ENCODE measurements around the gene ENPP6.

ENPP6 gene

DNA sequence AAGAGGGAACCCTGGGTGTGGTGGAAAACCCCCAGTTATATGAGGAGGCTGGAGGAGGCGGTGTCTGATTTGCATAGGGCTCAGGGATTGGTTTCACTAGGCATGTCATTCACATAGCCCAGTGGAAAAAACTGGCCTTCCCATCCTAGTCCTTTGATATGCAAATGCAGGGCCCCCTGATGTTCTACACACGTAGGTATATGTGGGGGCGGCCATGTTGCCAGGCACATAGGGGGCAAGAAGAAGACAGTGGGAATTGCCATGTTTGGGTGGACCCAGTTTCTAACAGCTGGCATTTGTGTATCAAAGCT lies 34.0 kb upstream of the ENPP6 start:
- no peak for DNase-seq (ENCODE audit: low spot score in 2 of 2)
- no peaks in the 10 kb centered on the region; the same call in 1 of the 2 replicates for H3K9me3 ChIP-seq
- H3K4me3 ChIP-seq, result no peak overlapping the region
- no peaks in the 10 kb centered on the region for H3K36me3 ChIP-seq (replicated peaks)
- H3K27me3 ChIP-seq (ENCODE audit: low read depth), result no peaks in the 10 kb centered on the region
- in situ Hi-C loops (cut with MboI; ENCODE audit: low sequenced_read_pairs), result no loop called here
- no peaks in the 10 kb centered on the region for H3K4me1 ChIP-seq

DNA sequence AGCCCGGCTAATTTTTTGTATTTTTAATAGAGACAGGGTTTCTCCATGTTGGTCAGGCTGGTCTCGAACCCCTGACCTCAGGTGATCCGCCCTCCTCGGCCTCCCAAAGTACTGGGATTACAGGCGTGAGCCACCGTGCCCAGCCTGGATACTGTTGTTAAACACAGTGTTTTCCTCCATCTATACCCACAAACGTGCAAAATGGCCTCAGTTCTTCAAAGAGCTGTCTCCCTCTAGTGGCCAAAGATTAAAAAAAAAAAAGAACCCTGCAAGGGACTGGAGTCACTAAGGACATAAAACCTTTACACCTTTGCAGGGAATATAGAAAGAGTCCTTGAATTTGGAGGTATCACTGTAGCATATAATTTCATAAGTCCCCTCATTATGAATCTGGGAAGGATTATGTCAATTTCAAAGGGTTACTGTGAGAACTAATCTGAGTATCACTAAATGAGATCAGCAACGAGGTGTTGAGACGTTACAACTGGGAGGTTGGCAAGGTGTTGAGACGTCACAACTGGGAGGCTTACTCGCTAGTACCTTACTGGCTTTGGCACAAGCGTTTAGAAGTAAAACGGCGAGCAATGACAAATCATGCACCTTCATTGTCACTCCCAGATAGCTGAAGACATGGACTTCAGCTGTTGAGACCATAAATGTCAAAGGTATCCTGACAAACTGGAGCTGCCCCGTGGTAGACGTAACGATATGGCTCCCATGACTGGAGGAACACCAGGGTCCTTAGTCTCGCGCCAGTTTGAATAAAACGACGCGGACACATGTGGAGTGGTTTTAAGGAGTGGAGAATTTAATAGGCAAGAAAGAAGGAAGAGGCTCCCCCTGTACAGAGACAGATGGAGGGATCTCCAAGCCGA lies 33.4 kb upstream of the ENPP6 start:
- H3K27me3 ChIP-seq (ENCODE audit: low read depth), result no peaks in the 10 kb centered on the region
- no peaks in the 10 kb centered on the region; the same call in 1 of the 2 replicates for H3K9me3 ChIP-seq
- H3K4me1 ChIP-seq, result no peaks in the 10 kb centered on the region
- in situ Hi-C loops (cut with MboI; ENCODE audit: low sequenced_read_pairs), result no loop called here
- no peak overlapping the region for H3K4me3 ChIP-seq
- H3K36me3 ChIP-seq (replicated peaks), result no peaks in the 10 kb centered on the region
- peak; percentile 45 to 58 for DNase-seq (ENCODE audit: low spot score in 2 of 2)

DNA sequence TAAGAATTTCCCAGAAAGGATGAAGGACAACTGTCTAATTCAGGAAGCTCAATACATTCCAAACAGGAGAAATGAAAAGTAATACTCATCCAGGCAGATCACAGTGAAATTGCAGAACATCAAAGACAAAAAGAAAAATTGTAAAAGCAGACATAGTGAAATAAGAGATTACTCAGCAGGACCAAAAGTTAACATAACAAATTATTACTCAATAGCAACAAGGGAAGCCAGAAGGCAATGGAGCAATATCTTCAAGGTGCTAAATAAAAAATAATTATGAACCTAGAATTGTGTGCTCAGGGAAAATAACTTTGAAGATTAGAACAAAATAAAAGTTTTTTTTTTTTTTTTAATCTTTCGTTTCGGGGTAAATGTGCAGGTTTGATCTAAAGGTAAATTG lies 30.5 kb upstream of the ENPP6 start:
- no peak overlapping the region for H3K4me3 ChIP-seq
- H3K9me3 ChIP-seq, result no peaks in the 10 kb centered on the region; the same call in 1 of the 2 replicates
- no peaks in the 10 kb centered on the region for H3K36me3 ChIP-seq (replicated peaks)
- H3K27me3 ChIP-seq (ENCODE audit: low read depth), result no peaks in the 10 kb centered on the region
- in situ Hi-C loops (cut with MboI; ENCODE audit: low sequenced_read_pairs), result loop anchor here (10.0 kb wide), 1 partner anchor 413 kb away; no protein-coding TSS in a partner anchor
- H3K4me1 ChIP-seq, result no peaks in the 10 kb centered on the region
- DNase-seq (ENCODE audit: low spot score in 2 of 2), result no peak

DNA sequence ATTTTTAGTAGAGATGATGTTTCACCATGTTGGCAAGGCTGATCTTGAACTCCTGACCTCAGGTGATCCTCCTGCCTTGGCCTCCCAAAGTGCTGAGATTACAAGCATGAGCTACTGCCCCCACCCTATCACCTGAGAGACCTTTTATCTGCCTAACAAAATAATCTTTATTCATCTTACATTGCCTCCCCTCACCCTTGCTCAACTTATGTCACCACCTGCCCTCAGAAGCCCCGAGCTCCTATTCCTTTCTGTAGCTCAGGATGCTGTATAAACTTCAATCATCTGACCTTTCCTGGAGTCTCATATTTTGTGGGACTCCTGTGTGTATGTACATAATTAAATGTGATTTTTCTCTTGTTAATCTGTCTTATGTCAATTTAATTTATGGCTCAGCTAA lies 29.7 kb upstream of the ENPP6 start:
- DNase-seq (ENCODE audit: low spot score in 2 of 2), result no peak
- in situ Hi-C loops (cut with MboI; ENCODE audit: low sequenced_read_pairs), result loop anchor here (10.0 kb wide), 1 partner anchor 413 kb away; no protein-coding TSS in a partner anchor
- H3K36me3 ChIP-seq (replicated peaks), result no peaks in the 10 kb centered on the region

DNA sequence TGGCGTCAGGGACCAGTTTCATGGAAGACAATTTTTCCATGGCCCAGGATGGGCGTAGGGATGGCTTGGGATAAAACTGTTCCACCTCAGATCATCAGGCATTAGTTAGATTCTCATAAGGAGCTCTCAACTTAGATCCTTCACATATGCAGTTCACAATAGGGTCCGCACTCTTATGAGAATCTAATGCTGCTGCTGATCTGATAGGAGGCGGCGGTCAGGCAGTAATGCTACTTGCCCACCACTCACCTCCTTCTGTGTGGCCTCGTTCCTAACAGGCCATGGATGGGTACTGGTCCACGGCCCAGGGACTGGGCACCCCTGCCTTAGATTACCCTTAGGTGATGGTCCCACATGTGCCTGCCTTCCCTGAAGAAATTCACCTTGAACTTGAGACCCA lies 28.8 kb upstream of the ENPP6 start:
- in situ Hi-C loops (cut with MboI; ENCODE audit: low sequenced_read_pairs), result loop anchor here (10.0 kb wide), 1 partner anchor 412 kb away; no protein-coding TSS in a partner anchor
- no peaks in the 10 kb centered on the region for H3K4me1 ChIP-seq
- H3K36me3 ChIP-seq (replicated peaks), result no peaks in the 10 kb centered on the region
- H3K4me3 ChIP-seq, result no peak overlapping the region
- H3K9me3 ChIP-seq, result no peaks in the 10 kb centered on the region
- DNase-seq (ENCODE audit: low spot score in 2 of 2), result no peak
- H3K27me3 ChIP-seq (ENCODE audit: low read depth), result no peaks in the 10 kb centered on the region

More for the DNA sequence above, 29.7 kb upstream of the ENPP6 start:
- Histone ChIP-seq H3K9me3 (no peaks in the 10 kb centered on the region), H3K4me1 (no peaks in the 10 kb centered on the region), H3K4me3 (no peak overlapping the region), H3K27me3 (ENCODE audit: low read depth) (no peaks in the 10 kb centered on the region)

DNA sequence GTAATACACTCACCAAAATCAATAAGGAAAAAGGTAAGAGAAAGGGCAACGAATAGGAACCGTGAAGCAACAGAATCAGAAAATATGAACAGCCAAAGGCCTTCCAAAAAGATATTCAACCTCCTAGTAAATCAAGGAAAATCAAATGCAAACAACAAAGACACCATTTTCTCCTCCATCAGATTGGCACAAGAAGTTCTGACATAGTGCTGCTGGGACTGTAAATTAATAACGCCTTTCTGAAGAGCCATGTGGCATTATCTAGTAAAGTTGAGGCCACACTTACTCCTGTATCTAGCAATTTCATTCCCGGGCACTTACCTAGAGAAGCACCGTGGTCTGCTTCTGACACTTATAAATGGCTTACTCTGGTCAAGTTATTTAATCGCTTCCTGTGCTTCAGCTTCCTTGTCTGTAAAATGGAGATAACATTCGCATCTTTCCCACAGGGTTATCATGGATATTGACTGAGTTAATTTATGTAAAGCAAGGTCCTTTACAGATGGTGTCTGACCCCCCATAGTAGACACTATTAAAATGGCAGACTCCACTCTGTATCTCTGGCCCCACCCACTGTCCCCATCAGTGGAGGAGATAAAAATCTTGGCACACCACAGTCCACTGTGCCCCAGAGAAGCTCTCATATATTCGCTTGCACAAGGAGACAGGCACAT lies 20.5 kb upstream of the ENPP6 start:
- Histone ChIP-seq H3K4me1 (no peaks in the 10 kb centered on the region), H3K36me3 (replicated peaks) (no peaks in the 10 kb centered on the region), H3K27me3 (ENCODE audit: low read depth) (no peaks in the 10 kb centered on the region), H3K9me3 (no peaks in the 10 kb centered on the region), H3K4me3 (no peak overlapping the region)
- in situ Hi-C loops (cut with MboI; ENCODE audit: low sequenced_read_pairs), result no loop called here
- no peak for DNase-seq (ENCODE audit: low spot score in 2 of 2)

DNA sequence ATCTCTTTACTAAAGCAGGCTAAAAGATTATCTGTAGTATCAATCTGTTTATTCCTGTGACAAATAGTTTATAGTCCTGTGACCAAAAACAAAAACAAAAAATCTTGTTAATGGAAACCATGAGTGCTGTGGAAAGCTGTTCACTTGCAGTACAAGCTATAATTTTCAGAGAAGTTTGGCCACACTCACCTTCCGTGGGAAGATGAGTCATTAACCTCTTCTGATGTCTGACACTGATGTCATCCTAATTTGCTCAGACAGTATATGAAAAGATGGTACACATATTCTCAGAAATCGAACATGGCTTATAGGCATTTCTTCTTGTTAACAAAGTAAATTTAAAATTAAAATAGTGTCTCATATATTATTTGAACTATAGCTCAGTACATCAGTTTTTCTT lies 19.9 kb upstream of the ENPP6 start:
- H3K9me3 ChIP-seq, result no peaks in the 10 kb centered on the region
- DNase-seq (ENCODE audit: low spot score in 2 of 2), result no peak
- in situ Hi-C loops (cut with MboI; ENCODE audit: low sequenced_read_pairs), result no loop called here

DNA sequence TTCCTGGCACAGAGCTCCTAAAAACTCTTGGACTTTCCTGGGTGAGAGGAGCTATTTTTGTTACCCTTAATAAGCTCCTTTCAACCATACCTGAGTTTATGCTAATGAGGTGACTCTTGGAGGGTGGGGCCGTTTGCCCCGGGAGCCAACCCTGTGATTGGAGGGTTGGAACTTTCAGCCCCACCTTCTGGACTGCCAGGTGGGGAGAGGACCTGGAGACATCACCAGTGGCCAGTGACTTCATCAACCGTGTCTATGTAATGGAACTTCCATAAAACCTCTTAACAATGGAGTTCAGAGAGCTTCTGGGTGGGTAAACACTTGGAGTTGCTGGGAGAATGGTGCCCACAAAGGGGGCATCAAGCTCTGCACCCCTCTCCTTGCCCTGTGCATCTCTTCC lies 17.9 kb upstream of the ENPP6 start:
- no peaks in the 10 kb centered on the region for H3K27me3 ChIP-seq (ENCODE audit: low read depth)
- no peaks in the 10 kb centered on the region for H3K4me1 ChIP-seq
- no peak overlapping the region for H3K4me3 ChIP-seq
- no peak for DNase-seq (ENCODE audit: low spot score in 2 of 2)
- no peaks in the 10 kb centered on the region for H3K36me3 ChIP-seq (replicated peaks)
- no peaks in the 10 kb centered on the region for H3K9me3 ChIP-seq
- in situ Hi-C loops (cut with MboI; ENCODE audit: low sequenced_read_pairs), result no loop called here

More for the DNA sequence above, 19.9 kb upstream of the ENPP6 start:
- no peak overlapping the region for H3K4me3 ChIP-seq
- no peaks in the 10 kb centered on the region for H3K4me1 ChIP-seq
- H3K36me3 ChIP-seq (replicated peaks), result no peaks in the 10 kb centered on the region
- H3K27me3 ChIP-seq (ENCODE audit: low read depth), result no peaks in the 10 kb centered on the region

DNA sequence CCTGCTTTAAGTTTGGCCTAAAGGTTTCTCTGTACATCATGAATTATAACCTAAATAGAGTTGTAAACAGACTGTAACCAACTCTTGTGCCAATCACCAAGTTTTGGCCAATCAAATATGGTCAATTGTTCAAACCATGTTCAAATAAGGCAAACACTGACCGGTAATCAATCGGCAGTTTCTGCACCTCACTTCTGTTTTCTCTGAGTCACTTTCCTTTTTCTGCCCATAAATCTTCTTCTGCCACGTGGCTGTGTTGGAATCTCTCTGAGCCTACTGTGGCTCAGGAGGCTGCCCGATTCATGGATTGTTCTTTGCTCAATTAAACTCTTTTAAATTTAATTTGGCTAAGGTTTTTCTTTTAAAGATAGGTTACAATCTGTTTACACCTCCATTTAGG lies 16.5 kb upstream of the ENPP6 start:
- Histone ChIP-seq H3K4me3 (no peak overlapping the region), H3K36me3 (replicated peaks) (no peaks in the 10 kb centered on the region), H3K9me3 (no peaks in the 10 kb centered on the region), H3K27me3 (ENCODE audit: low read depth) (no peaks in the 10 kb centered on the region), H3K4me1 (no peaks in the 10 kb centered on the region)
- in situ Hi-C loops (cut with MboI; ENCODE audit: low sequenced_read_pairs), result no loop called here
- no peak for DNase-seq (ENCODE audit: low spot score in 2 of 2)

DNA sequence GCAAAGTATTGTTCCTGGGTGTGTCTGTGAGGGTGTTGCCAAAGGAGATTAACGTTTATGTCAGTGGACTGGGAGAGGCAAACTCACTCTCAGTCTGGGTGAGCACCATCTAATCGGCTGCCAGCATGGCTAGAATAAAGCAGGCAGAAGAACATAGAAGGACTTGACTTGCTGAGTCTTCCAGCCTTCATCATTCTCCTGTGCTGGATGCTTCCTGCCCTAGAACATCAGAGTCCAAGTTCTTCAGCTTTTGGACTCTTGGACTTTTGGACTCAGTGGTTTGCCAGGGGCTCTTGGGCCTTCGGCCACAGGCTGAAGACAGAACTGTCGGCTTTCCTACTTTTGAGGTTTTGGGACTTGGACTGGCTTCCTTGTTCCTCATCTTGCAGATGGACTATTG lies 15.3 kb upstream of the ENPP6 start:
- Histone ChIP-seq H3K9me3 (no peaks in the 10 kb centered on the region), H3K27me3 (ENCODE audit: low read depth) (no peaks in the 10 kb centered on the region), H3K4me3 (no peak overlapping the region), H3K4me1 (no peaks in the 10 kb centered on the region), H3K36me3 (replicated peaks) (no peaks in the 10 kb centered on the region)
- no peak for DNase-seq (ENCODE audit: low spot score in 2 of 2)
- in situ Hi-C loops (cut with MboI; ENCODE audit: low sequenced_read_pairs), result no loop called here

DNA sequence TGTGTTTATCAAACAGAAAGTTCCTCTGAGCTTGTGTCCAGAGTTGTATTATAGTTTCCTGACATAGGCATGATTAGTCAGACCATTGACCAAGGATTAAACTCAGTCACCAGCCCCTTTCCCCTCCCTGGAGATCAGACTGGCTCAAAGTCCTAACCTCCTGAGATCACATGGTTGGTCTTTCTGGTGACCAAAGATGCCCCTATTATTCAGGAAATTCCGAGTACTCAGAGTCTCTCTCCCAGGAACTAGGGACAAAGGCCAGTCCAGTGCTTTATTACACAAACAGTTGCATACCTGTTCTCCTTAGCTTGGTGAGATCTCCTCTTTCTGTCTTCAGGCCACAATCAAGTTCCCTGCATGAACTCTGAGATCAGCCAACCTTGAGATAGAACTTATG lies 14.5 kb upstream of the ENPP6 start:
- Histone ChIP-seq H3K36me3 (replicated peaks) (no peaks in the 10 kb centered on the region), H3K27me3 (ENCODE audit: low read depth) (no peaks in the 10 kb centered on the region)
- in situ Hi-C loops (cut with MboI; ENCODE audit: low sequenced_read_pairs), result no loop called here

DNA sequence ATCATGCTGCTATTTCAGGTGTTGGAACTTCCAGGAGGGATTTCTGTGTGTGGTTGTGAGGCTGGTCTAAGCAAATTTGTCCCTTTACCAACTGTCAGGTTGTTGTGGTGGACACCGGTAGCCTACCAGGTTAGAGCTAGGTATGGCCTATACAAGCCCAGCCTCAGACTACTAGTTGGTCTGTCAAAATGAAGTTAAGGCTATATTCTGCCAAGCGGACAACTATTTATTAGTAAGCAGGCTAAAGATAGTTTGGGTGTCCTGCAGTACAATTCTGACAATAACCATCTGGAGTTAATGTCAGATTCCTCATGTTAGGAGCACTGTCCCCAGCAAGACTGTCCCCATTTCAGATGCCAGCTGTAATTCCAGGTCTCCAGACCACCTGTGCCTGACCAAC lies 13.9 kb upstream of the ENPP6 start:
- H3K4me3 ChIP-seq, result no peak overlapping the region
- DNase-seq (ENCODE audit: low spot score in 2 of 2), result no peak
- in situ Hi-C loops (cut with MboI; ENCODE audit: low sequenced_read_pairs), result no loop called here
- H3K9me3 ChIP-seq, result no peaks in the 10 kb centered on the region
- no peaks in the 10 kb centered on the region for H3K4me1 ChIP-seq
- no peaks in the 10 kb centered on the region for H3K27me3 ChIP-seq (ENCODE audit: low read depth)
- no peaks in the 10 kb centered on the region for H3K36me3 ChIP-seq (replicated peaks)

More for the DNA sequence above, 14.5 kb upstream of the ENPP6 start:
- Histone ChIP-seq H3K4me3 (no peak overlapping the region), H3K4me1 (no peaks in the 10 kb centered on the region), H3K9me3 (no peaks in the 10 kb centered on the region)
- no peak for DNase-seq (ENCODE audit: low spot score in 2 of 2)

DNA sequence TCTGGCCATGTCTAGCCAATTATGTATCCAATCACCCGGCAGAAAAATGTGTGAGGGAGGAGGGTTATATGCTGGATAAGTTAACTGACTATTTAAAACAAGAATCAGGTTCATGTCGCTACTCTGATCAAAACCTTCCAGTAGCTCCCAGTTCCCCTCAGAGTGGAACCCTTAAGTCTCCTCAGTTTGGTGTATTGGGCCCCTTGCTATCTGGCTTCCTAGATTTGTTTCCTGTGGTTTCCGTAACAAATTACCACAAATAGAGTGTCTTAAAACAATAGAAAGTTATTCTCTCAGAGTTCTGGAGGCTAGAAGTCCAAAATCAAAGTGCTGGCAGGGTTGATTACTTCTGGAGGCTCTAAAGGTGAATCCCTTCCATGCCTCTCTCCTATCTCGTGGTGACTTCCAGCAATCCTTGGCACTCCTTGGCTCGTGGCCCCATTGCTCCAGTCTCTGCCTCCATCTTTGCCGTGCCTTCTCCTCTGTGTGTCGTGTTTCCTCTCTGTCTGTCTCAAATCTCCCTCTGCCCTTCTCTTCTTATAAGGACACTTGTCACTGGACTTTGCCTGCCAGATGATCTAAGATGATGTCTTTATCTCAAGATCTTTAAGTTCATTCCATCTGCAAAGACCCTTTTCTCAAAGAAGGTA lies 10.5 kb upstream of the ENPP6 start:
- H3K4me1 ChIP-seq, result no peaks in the 10 kb centered on the region
- H3K9me3 ChIP-seq, result no peaks in the 10 kb centered on the region
- peaks cover 2% of the 10 kb centered on the region; the same call in 1 of the 2 replicates for H3K27me3 ChIP-seq (ENCODE audit: low read depth)
- no peaks in the 10 kb centered on the region for H3K36me3 ChIP-seq (replicated peaks)
- H3K4me3 ChIP-seq, result no peak overlapping the region
- no peak for DNase-seq (ENCODE audit: low spot score in 2 of 2)
- in situ Hi-C loops (cut with MboI; ENCODE audit: low sequenced_read_pairs), result no loop called here

DNA sequence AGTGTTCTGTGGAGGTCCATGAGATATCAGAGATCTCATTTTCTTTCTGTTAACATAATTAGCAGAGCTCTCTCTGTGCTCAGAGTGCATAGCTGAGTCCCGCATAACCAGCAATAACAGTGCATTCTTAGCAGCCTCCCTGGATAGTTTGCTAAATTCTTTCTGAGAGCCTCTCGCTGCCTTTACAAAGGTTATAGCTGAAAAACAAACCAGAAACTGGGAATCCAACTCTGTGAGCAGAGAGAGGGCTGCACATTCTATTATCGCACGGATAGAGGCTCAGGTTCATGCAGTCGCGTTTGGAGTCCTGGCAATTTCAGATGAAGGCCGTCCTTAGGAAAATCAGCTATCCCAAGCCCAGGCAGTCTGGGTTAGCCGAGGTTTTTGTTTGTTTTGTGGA lies 1.2 kb downstream of the ENPP6 start:
- Histone ChIP-seq H3K36me3 (replicated peaks) (no peaks in the 10 kb centered on the region), H3K4me3 (no peak overlapping the region), H3K27me3 (ENCODE audit: low read depth) (peaks cover 3% of the 10 kb centered on the region; the same call in 1 of the 2 replicates), H3K9me3 (no peaks in the 10 kb centered on the region), H3K4me1 (no peaks in the 10 kb centered on the region)
- in situ Hi-C loops (cut with MboI; ENCODE audit: low sequenced_read_pairs), result no loop called here
- no peak for DNase-seq (ENCODE audit: low spot score in 2 of 2)
